SK-N-SH treated with all-trans-retinoic acid at 6 μM for 48 hours (cell line): ENCODE data around the gene PLEKHG3.

ENCODE experiments used
- ATAC-seq: fragments of 200-7000 bp; cut with Tn5 transposase; 3 replicates; pipeline ENCODE4 v1.9.1; 2020; ENCODE audit warnings: mild to moderate bottlenecking, moderate library complexity
- ESRRG ChIP-seq: fragments of 250-450 bp; sonication (Bioruptor Pico); IDR thresholded peaks from 2 replicates; pipeline ENCODE4 v1.6.1; 2021; ENCODE audit warnings: mild to moderate bottlenecking
- GLIS3 ChIP-seq: fragments of 250-450 bp; sonication (Bioruptor Pico); IDR thresholded peaks from 2 replicates; pipeline ENCODE4 v1.5.0; 2020; ENCODE audit warnings: mild to moderate bottlenecking, moderate library complexity
- ISL1 ChIP-seq: fragments of 250-450 bp; sonication (Bioruptor Pico); IDR thresholded peaks from 2 replicates; pipeline ENCODE4 v2.1.2; 2022; ENCODE audit warnings: mild to moderate bottlenecking, moderate library complexity
- RARB ChIP-seq: fragments of 250-450 bp; sonication (Bioruptor Pico); IDR thresholded peaks from 2 replicates; pipeline ENCODE4 v1.8.0; 2021; ENCODE audit warnings: mild to moderate bottlenecking, moderate library complexity
- SNAI2 ChIP-seq: fragments of 250-450 bp; sonication (Bioruptor Pico); IDR thresholded peaks from 2 replicates; pipeline ENCODE4 v1.5.0; 2020; ENCODE audit warnings: mild to moderate bottlenecking, moderate library complexity
- TCF4 ChIP-seq: fragments of 250-450 bp; sonication (Bioruptor Pico); IDR thresholded peaks from 2 replicates; pipeline ENCODE4 v1.8.0; 2021; ENCODE audit warnings: mild to moderate bottlenecking, moderate library complexity, borderline replicate concordance
- ZC3H10 ChIP-seq: fragments of 250-450 bp; sonication (Bioruptor Pico); IDR thresholded peaks from 2 replicates; pipeline ENCODE4 v1.5.1; 2021; ENCODE audit warnings: mild to moderate bottlenecking, moderate library complexity
- ZFP30 ChIP-seq: fragments of 450-650 bp; formaldehyde crosslinking; IDR thresholded peaks from 2 replicates; pipeline ENCODE4 v1.5.0; 2022; ENCODE audit warnings: mild to moderate bottlenecking, moderate library complexity
- ZNF565 ChIP-seq: fragments of 450-650 bp; formaldehyde crosslinking; conservative IDR thresholded peaks from 2 replicates; pipeline ENCODE4 v1.5.0; 2020; ENCODE audit warnings: low read depth, mild to moderate bottlenecking, moderate library complexity
- ZNF70 ChIP-seq: fragments of 450-650 bp; formaldehyde crosslinking; IDR thresholded peaks from 2 replicates; pipeline ENCODE4 v1.5.0; 2020; ENCODE audit warnings: mild to moderate bottlenecking, moderate library complexity
- ZNF8 ChIP-seq: fragments of 450-650 bp; formaldehyde crosslinking; IDR thresholded peaks from 2 replicates; pipeline ENCODE4 v1.5.0; 2020; ENCODE audit warnings: mild to moderate bottlenecking, moderate library complexity
- TF ChIP-seq, protein P1 (sequence below): fragments of 250-450 bp; sonication (Bioruptor Pico); IDR thresholded peaks from 2 replicates; pipeline ENCODE4 v1.8.0; 2021; ENCODE audit warnings: low read depth, mild to moderate bottlenecking, moderate library complexity, borderline replicate concordance
- TF ChIP-seq, protein P2 (sequence below): fragments of 250-450 bp; sonication (Bioruptor Pico); IDR thresholded peaks from 2 replicates; pipeline ENCODE4 v1.5.1; 2020; ENCODE audit warnings: low read depth, mild to moderate bottlenecking, moderate library complexity
- TF ChIP-seq, protein P3 (sequence below): fragments of 250-450 bp; sonication (Bioruptor Pico); IDR thresholded peaks from 2 replicates; pipeline ENCODE4 v1.5.1; 2021; ENCODE audit warnings: mild to moderate bottlenecking, moderate library complexity
- TF ChIP-seq, protein P4 (sequence below): fragments of 250-450 bp; sonication (Bioruptor Pico); IDR thresholded peaks from 2 replicates; pipeline ENCODE4 v1.5.0; 2020; ENCODE audit warnings: mild to moderate bottlenecking, moderate library complexity
- TF ChIP-seq, protein P5 (sequence below): fragments of 250-450 bp; sonication (Bioruptor Pico); IDR thresholded peaks from 2 replicates; pipeline ENCODE4 v1.8.0; 2020; ENCODE audit warnings: mild to moderate bottlenecking, moderate library complexity, borderline replicate concordance

PLEKHG3 gene

DNA sequence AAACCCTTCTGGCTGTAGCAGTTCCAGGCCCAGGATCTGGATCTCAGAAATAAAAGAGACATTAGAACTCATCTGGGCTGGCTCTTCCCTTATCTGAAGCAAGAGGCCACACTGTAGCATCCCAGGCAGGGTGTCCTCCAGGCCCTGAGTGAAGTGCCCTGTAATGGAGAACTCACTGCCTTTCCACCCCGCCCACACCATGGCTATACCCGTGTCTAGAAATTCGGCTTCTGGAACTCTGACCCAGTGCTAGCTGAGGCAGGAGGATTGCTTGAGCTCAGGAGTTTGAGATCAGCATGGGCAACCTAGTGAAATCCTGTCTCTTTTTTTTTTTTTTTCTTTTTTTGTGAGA, 23.5 kb upstream of the PLEKHG3 start (continued):
- TF ChIP-seq, protein P1, sequence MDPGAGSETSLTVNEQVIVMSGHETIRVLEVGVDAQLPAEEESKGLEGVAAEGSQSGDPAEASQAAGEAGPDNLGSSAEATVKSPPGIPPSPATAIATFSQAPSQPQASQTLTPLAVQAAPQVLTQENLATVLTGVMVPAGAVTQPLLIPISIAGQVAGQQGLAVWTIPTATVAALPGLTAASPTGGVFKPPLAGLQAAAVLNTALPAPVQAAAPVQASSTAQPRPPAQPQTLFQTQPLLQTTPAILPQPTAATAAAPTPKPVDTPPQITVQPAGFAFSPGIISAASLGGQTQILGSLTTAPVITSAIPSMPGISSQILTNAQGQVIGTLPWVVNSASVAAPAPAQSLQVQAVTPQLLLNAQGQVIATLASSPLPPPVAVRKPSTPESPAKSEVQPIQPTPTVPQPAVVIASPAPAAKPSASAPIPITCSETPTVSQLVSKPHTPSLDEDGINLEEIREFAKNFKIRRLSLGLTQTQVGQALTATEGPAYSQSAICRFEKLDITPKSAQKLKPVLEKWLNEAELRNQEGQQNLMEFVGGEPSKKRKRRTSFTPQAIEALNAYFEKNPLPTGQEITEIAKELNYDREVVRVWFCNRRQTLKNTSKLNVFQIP (CRISPR knock-in tag): no peak
- no peak for TF ChIP-seq ZFP30 (CRISPR knock-in tag)
- TF ChIP-seq ZNF70 (CRISPR knock-in tag): no peak
- TF ChIP-seq, protein P2, sequence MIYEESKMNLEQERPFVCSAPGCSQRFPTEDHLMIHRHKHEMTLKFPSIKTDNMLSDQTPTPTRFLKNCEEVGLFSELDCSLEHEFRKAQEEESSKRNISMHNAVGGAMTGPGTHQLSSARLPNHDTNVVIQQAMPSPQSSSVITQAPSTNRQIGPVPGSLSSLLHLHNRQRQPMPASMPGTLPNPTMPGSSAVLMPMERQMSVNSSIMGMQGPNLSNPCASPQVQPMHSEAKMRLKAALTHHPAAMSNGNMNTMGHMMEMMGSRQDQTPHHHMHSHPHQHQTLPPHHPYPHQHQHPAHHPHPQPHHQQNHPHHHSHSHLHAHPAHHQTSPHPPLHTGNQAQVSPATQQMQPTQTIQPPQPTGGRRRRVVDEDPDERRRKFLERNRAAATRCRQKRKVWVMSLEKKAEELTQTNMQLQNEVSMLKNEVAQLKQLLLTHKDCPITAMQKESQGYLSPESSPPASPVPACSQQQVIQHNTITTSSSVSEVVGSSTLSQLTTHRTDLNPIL (CRISPR knock-in tag): no peak

DNA sequence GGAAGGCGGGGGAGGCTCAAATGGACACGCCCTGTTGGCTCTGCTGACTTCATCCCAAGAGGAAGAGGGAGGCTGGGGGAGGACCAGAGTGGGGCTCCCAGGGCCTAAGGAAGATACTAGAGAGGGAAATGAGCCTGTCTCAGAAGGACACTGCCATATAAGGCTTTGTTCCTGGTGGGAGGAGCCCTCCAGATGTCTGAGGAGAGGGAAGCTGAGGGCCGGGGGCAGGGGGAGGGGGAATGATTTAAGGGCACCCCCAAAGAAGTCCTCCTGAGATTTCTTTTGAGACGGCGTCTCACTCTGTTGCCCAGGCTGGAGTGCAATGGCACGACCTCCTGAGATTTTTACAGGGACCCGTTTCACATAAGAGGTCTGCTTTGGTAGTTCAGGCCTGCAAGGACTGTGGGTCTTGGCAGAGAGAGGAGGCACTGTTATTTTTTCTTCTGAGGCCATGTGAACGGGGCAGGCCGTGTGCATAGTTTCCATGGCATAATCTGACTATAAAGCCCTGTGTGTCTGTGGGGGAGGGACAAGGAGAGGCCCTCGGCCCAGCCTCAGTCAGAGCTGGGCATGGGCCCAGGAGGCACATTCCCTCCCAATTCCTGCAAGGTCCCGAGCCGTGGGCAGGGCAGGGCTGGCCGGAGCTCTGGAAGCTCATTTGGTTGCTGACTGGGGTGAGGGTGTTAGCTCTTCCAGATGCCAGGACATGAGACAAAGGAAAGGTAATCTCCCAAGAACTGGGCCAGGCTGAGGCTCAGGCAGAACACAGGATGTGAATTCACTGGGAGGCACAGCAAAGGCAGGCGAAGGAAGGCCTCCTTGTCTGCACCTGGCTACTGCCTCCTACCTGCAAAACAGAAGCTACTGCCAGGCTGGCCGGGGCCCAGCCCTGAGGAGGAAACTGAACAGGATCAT, 22.2 kb upstream of the PLEKHG3 start:
- TF ChIP-seq, protein P3, sequence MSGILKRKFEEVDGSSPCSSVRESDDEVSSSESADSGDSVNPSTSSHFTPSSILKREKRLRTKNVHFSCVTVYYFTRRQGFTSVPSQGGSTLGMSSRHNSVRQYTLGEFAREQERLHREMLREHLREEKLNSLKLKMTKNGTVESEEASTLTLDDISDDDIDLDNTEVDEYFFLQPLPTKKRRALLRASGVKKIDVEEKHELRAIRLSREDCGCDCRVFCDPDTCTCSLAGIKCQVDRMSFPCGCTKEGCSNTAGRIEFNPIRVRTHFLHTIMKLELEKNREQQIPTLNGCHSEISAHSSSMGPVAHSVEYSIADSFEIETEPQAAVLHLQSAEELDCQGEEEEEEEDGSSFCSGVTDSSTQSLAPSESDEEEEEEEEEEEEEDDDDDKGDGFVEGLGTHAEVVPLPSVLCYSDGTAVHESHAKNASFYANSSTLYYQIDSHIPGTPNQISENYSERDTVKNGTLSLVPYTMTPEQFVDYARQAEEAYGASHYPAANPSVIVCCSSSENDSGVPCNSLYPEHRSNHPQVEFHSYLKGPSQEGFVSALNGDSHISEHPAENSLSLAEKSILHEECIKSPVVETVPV (CRISPR knock-in tag): no peak
- TF ChIP-seq RARB (no peak), ISL1 (CRISPR knock-in tag) (no peak), ZNF70 (CRISPR knock-in tag) (no peak)
- TF ChIP-seq, protein P1 (CRISPR knock-in tag): no peak
- TF ChIP-seq, all 23 proteins: peak for 0

DNA sequence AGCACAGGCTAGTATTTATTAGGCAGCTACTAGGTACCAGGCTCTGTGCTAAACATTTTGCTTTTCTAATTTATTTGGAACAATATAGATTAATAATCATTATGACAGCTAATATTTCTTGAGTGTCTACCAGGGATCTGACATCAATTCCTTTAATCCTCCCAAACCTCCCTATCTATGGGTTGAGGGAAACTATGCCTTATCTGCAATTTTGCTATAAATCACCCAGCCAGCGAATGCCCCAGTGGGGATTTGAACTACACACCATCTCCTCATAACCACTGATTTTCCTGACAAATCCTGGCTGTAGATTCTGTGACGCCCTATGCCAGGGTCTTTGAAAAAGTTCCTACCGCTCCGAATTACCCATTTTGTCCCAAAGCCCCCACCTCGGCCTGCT, 21.4 kb upstream of the PLEKHG3 start:
- ATAC-seq: no peak
- TF ChIP-seq, protein P4, sequence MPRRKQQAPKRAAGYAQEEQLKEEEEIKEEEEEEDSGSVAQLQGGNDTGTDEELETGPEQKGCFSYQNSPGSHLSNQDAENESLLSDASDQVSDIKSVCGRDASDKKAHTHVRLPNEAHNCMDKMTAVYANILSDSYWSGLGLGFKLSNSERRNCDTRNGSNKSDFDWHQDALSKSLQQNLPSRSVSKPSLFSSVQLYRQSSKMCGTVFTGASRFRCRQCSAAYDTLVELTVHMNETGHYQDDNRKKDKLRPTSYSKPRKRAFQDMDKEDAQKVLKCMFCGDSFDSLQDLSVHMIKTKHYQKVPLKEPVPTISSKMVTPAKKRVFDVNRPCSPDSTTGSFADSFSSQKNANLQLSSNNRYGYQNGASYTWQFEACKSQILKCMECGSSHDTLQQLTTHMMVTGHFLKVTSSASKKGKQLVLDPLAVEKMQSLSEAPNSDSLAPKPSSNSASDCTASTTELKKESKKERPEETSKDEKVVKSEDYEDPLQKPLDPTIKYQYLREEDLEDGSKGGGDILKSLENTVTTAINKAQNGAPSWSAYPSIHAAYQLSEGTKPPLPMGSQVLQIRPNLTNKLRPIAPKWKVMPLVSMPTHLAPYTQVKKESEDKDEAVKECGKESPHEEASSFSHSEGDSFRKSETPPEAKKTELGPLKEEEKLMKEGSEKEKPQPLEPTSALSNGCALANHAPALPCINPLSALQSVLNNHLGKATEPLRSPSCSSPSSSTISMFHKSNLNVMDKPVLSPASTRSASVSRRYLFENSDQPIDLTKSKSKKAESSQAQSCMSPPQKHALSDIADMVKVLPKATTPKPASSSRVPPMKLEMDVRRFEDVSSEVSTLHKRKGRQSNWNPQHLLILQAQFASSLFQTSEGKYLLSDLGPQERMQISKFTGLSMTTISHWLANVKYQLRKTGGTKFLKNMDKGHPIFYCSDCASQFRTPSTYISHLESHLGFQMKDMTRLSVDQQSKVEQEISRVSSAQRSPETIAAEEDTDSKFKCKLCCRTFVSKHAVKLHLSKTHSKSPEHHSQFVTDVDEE: no peak
- no peak for TF ChIP-seq ZNF8
- TF ChIP-seq ESRRG (CRISPR knock-in tag): no peak
- no peak for TF ChIP-seq ZNF565 (CRISPR knock-in tag)
- no peak for TF ChIP-seq GLIS3
- TF ChIP-seq, protein P5, sequence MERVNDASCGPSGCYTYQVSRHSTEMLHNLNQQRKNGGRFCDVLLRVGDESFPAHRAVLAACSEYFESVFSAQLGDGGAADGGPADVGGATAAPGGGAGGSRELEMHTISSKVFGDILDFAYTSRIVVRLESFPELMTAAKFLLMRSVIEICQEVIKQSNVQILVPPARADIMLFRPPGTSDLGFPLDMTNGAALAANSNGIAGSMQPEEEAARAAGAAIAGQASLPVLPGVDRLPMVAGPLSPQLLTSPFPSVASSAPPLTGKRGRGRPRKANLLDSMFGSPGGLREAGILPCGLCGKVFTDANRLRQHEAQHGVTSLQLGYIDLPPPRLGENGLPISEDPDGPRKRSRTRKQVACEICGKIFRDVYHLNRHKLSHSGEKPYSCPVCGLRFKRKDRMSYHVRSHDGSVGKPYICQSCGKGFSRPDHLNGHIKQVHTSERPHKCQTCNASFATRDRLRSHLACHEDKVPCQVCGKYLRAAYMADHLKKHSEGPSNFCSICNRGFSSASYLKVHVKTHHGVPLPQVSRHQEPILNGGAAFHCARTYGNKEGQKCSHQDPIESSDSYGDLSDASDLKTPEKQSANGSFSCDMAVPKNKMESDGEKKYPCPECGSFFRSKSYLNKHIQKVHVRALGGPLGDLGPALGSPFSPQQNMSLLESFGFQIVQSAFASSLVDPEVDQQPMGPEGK (CRISPR knock-in tag): no peak
- TF ChIP-seq SNAI2 (CRISPR knock-in tag): no peak
- no peak for TF ChIP-seq ZC3H10
- TF ChIP-seq TCF4 (CRISPR knock-in tag): no peak
- TF ChIP-seq ZFP30 (CRISPR knock-in tag): no peak
- TF ChIP-seq ISL1 (CRISPR knock-in tag): no peak
- TF ChIP-seq, protein P3 (CRISPR knock-in tag): no peak

More for the DNA sequence above, 22.2 kb upstream of the PLEKHG3 start:
- ATAC-seq: peak; percentile 58
